SU-DHL-6 (cell line): ENCODE results near the gene HS6ST3.

Experiments
- EZH2phosphoT487 ChIP-seq: fragments of 200-600 bp; sonication (generic), shearing (Covaris generic); conservative IDR thresholded peaks from 2 replicates; pipeline ENCODE4 v1.6.1; 2018; ENCODE audit warnings: mild to moderate bottlenecking, antibody characterized with exemption, low read length, moderate library complexity, mixed read lengths
- TF ChIP-seq, protein P1 (sequence below): fragments of 200-600 bp; sonication (generic); IDR thresholded peaks from one replicate; pipeline ENCODE4 v1.5.1; 2017; ENCODE audit warnings: antibody characterized with exemption, mild to moderate bottlenecking, low read length, moderate library complexity; ENCODE audit not compliant: insufficient read depth, poor library complexity, severe bottlenecking

DNA sequence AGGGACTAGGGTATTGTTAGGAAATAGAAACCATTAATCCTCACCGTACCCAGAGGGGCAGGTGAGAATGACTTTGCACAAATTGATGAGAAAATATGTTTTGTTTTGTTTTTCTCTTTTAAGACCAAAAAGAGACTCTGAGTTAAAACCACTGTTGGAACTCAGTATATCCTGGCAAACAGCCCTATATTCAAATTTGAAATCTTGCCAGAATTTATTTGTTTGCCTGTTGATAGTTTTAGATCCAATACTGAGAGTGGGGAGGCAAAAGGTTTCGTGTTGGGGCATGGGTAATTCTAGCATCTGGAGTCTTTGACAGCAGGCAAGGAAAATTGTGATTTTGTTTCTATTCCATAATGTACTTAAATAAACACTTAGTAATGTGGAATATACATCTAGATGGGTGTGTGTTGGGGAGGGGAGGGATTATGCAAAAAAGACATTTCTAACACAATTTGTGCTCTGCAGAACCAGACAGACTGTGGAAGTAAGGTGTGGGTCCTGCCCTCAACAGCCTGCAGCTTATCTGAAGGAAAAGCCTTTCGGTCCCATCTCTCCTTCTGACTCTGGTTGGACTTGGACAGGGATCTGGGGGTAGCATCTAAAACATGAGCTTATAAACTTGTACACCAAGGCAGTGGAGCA is 713.7 kb downstream of the HS6ST3 start:
- TF ChIP-seq, protein P1, sequence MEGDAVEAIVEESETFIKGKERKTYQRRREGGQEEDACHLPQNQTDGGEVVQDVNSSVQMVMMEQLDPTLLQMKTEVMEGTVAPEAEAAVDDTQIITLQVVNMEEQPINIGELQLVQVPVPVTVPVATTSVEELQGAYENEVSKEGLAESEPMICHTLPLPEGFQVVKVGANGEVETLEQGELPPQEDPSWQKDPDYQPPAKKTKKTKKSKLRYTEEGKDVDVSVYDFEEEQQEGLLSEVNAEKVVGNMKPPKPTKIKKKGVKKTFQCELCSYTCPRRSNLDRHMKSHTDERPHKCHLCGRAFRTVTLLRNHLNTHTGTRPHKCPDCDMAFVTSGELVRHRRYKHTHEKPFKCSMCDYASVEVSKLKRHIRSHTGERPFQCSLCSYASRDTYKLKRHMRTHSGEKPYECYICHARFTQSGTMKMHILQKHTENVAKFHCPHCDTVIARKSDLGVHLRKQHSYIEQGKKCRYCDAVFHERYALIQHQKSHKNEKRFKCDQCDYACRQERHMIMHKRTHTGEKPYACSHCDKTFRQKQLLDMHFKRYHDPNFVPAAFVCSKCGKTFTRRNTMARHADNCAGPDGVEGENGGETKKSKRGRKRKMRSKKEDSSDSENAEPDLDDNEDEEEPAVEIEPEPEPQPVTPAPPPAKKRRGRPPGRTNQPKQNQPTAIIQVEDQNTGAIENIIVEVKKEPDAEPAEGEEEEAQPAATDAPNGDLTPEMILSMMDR, result no peak
- no peak for TF ChIP-seq EZH2phosphoT487
